Effector CD8-positive, alpha-beta T cell (primary cell): ENCODE results near the gene SLC39A11.

Experiments
- DNase-seq: peaks from one replicate; lab custom pipeline; 2025; lab: John Stamatoyannopoulos, UW

The SLC39A11 gene

DNA sequence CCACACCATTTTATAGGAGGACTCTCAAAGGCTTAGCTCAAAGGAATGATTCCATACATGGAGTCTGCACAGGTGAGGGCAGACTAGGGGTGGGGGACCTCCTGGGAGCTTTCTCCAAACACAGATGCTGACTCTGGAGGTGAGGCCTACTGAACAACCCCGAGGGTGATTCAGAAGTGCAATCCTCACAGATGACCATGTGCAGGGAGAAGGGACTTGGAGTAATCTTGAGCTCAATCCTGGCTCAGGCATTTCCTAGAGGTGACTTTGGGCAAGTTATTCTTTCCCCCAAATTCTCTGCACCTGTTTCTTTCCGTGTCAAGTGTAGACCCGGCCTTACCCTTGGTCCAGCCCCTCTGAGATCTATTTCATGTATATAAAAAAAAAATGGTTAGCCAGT lies 401.5 kb downstream of the SLC39A11 start:
- DNase-seq: no peak

DNA sequence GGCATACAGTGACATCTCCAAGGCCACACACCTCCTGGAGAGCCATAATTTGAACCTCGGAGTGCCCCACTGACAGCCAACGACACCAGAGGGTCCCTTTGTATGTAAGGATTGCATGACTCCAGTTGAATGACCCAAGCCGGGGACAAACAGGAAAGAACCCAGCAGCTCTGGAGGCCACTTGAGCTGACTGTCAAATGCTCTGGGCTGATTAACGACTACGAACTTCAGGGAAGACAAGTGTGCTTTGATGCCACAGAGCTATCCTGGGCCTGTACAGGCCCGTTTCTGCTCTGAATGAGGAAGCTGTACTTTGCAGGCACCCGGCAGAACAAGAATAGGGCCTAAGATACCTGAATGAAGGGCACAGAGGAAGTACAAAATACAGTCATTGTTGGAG lies 404.6 kb downstream of the SLC39A11 start:
- no peak for DNase-seq

DNA sequence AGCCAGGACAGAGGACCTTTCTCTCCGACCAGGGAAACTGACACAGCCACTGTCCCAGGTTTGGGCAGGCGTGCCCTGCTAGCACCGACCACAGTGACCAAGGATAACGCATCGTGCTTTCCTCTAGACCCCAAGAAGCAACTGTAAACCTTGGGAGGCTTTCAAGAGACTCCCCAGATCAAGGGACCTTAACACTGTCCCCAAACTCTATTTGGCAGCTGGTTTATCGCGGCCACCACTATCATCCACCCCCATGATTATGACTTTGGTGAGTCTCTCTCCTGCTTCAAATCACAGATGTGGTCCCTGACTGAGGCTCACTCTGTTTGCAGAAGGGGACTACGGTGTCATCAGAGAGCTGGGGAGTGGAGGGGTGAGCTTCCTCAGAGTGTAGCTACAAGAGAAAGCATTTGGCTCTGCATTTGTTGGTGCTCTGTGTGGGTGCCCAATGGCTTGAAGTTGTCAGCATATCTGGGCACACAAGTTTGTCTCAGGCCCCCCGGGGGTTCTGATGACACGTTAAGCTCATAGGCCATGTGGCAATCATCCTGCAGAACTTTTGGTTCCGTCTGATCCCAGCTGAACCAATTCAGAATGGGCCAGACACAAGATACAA lies 408.0 kb downstream of the SLC39A11 start:
- DNase-seq: no peak

DNA sequence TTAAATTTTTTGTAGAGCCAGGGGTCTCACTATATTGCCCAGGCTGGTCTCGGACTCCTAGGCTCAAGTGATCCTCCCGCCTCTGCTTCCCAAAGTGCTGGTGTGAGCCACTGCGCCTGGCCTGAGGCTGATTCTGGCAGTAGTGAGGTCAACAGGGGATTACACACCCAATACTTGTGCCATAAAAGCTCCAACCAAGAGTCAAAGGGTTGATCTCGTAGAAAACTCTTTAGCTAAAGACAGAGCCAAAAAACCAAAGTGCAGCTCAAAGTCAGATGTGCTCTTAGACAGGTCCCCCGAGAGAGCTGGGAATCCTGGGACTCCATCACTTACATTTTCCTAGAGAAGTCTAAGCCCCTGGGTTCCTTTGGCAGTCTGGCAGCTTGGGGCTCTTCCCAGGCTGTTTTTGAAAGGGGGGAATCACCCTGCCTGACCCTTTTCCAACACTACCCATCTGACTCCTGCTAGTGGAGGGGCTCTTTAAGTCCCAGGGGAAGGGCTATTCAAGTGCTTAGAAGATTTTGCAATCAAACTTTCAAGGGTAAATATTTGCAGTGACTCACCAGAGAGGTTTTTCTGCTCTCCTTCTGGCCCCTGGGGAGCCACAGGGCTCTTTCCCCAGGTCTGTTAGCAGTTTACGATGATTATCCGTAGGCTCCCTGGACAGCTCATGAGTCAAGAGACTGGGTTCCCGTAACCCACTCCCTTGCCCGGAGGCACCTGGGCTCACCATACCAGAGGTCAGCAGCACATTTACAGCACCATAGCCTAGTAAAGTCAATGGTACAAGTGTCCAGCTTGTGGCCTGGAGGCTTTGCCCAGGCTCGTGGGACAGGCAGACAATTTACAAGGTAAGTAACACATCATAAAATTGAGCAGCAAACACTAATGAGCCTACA lies 408.7 kb downstream of the SLC39A11 start:
- no peak for DNase-seq

DNA sequence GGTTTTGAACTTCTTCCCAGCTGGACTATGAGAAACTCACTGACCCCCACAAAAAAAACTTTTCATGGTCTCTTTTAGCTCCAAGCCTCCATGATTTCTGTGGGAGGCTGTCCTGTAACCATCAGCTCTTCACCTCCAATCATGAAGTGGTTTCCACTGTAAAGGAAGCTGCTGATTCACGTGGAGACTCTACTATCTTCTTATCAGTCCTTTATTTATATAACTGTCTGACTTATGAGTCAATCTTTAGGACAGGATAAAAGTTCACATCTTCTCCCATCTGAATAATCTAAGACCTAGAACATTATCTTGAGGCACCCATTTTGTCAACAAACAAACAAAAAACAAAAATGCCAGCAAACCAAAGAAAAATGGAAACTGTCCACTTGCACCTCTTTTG lies 409.9 kb downstream of the SLC39A11 start:
- no peak for DNase-seq

DNA sequence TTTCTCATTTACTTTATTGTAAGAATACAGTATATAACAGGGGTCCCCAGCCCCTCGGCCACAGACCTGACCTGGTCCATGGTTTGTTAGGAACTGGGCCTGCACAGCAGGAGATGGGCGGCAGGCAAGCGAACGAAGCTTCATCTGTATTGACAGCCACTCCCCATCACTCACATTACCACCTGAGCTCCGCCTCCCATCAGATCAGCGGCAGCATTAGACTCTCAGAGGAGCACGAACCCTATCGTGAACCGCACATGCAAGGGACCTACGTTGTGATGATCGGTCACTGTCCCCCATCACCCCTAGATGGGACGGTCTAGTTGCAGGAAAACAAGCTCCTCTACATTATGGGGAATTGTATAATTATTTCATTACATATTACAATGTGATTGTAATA lies 410.6 kb downstream of the SLC39A11 start:
- no peak for DNase-seq

DNA sequence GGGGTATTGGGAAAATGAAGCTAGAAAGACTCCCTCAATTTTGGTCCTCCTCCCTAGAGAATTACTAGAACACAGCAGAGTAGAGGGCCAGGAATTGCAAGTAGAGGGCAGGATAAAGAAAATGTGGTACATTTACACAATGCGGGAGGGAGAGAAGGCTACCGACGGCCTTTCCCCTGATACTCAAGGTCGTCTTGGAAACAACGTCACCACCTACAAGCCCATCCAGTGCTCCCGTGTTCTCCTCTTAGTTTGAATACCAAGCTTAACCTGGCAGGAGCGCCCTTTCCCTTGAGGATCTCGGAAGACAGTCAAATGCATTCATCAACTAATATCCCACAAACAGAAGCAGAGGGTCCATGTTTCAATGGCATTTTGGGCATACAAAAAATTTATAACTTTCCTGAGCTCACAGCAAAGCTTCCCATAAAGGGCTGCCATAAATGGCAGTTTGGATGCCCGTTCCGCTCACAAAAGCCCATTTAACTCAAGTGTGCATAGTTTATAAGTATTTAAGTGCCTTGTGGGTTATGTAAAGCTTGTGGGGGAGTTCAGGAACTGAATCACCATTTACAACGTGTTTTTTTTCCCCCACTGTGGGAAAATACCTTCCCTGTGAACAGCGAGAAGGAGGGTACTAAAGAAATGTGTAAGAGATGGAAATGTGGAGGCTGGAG lies 414.6 kb downstream of the SLC39A11 start:
- DNase-seq: no peak

DNA sequence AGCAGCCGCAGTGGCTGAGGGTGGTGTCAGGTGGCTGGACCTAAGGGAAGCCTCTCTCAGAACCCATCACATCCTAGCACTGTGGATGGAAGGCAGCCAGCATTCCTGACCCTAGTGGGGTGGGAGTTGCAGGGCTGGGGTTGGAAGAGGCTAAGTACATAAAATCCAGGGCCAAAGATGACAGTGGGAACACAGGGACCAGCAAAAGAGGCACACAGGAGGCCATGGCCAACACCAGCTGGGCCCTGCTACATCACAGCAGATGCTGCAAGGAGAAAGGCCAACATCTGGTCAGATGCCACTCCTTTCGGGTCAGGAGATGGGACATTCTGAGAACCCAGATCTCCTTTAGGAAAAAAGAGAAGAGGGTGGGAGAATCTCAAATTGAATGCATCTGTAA lies 415.4 kb downstream of the SLC39A11 start:
- DNase-seq: no peak

DNA sequence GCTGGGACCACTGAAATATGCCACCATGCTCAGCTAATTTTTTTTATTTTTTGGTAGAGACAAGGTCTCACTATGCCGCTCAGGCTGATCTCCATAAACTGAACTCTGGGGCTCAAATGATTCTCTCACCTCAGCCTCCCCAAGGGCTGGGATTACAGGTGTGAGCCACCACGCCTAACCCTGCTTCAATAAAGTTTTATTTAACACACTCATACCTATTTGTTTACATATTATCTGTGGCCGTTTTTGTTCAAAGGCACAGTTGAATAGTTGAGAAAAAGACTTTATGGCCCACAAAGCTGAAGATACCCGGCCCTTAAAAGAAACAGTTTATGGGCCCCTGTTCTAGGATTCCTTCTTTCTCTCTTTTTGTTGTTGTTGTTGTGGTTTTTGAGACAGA lies 419.8 kb downstream of the SLC39A11 start:
- DNase-seq: no peak

DNA sequence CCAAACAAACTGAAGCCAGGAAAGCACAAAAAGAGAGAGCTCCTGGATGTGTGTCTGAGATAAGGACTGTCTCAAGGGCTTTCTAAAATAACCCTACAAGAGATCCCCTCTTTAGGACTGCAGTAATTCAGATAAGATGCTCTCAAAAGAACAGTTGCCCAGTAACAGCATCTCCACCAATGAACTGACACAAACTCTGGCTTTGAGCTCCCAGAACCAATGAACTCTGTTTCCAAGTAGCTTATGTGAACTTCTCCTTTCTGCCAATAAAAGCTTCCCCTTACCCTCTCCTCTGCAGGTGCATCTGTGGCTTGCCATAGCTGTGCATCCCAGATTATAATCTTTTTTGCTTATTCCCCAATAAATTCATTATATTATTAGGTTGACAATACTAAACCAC lies 421.5 kb downstream of the SLC39A11 start:
- no peak for DNase-seq

DNA sequence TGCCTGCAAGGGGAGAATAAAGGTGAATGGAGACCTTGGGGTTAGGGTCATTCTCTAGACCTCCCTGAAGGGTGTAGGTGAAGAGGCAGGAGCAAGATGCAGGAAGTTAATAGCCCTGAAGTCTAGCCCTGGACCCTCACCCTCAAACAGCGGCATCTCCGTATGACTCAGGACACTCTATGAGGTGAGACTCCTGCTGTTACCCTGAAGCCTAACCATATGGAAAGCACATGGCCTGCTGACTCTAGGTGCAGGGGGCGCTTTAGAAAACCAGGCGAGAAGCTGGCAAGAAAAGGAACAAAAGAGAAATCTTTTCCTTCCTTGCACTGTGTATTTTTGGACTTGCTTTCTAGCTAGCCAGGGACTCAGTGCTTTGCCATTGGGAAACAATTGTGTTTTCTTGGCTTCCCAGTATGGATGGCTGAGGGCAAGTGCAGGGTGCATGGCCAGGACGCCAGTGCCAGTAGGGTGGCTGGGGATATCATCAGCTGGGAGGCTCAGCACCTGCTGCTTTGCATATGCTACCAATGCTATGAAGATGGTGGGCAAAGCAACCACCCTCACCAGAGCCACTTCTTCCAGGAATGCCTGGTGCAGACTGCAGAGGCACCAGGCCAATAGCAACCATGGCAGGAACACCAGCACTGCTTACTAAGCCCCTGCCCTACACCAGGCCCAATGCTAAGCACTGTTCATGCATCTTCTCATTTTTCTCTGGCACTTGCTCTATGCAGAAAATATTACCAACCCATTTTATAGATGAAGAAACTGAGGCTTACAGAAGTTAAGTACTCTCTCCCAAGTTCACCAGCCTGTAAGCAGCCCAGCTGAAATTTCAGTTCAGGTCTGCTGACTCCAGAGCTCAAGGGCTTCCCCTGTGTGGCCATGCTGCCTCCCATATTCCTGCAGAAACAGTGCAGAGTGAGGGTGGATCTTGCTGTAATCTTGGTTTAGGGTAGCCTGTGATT lies 425.1 kb downstream of the SLC39A11 start:
- DNase-seq: no peak

DNA sequence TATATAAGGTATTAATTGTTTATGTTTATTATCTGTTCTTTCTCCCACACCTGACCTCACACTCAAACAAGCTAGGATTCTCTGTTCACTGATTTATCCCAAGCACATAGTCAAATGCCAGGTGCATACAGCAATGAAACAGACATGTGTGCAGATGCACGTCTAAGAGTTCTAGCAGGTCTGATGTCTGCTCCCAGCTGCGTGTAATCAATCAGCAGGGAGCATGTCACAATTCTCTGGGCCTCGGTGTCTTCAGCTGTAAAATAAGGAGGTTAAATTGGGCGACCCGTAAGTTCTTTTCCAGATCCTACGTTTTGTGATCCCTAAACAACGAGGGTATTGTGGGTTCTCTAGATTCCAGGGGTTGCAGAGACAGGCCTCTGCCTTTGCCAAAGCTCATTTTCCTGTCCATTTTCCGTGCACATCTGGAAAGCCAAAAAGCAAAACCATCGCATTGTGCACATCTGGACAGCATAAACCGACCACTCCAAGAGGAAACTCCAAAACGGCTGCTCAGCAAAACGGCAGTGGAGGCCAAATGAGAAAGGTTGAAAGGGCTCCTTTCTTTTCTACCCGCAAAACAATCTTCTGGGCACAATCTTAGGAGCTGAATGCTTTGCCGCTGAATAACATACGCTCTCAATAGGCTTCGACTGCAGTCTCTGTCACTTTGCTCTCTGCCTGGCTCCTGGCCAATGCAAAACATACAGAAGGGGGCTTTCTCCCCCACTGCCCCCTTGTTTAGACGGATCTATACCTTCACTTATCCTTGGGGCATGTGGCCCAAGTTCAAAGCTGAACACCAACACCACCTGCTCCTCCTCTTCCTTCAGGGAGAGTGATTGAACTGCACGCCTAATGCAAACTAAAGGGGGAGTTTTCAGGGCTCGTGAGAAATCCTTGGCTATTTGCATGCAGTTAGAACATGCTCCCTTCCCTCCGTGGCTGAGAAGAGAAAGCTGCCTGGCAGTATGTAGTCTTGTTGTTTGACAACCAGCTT lies 426.3 kb downstream of the SLC39A11 start:
- no peak for DNase-seq

DNA sequence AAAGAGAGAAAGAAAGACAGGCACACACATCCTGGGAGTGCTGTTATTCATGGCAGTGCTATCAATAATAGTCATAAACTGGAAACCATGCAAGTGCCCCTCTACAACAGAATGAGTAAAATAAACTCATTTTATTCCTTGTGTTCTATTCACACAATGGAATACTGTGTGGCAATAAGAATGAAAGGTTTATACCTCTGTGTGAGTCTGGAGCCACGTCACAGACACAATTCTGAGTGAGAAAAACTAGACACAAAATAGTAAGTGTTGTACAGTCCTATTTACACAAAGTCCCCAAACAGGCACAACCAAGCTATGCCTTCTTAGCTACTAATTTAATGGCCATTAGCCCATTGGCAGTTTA lies 429.7 kb downstream of the SLC39A11 start:
- no peak for DNase-seq

DNA sequence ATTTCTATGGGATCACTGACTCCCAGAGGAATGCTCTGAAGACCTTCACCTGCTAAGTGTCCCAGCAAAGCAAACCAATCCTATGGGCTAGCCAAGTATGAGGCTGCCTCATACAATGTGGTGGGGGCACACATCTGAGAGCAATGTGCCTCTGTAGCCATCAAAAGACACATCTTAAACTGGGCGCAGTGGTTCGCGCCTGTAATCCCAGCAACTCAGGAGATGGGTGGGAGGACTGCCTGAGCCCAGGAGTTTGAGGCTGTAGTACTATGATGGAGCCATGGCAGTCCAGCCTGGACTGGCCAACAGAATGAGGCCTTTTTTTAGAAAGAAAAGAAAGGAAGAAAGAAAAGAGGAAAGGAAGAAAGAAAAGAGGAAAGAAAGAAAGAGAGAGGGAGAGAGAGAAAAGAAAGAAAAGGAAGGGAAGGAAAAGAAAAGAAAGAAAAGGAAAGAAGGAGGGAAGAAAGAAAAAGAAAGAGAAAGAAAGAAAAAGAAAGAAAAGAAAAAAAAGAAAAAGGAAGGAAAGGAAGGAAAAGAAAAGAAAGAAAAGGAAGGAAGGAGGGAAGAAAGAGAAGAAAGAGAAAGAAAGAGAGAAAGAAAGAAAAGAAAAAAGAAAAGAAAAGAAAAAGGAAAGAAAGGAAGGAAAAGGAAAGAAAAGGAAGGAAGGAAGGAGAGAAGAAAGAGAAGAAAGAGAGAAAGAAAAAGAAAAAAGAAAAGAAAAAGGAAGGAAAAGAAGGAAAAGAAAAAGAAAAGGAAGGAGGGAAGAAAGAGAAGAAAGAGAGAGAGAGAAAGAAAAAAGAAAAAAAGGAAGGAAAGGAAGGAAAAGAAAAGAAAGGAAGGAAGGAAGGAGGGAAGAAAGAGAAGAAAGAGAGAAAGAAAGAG lies 430.3 kb downstream of the SLC39A11 start:
- no peak for DNase-seq

DNA sequence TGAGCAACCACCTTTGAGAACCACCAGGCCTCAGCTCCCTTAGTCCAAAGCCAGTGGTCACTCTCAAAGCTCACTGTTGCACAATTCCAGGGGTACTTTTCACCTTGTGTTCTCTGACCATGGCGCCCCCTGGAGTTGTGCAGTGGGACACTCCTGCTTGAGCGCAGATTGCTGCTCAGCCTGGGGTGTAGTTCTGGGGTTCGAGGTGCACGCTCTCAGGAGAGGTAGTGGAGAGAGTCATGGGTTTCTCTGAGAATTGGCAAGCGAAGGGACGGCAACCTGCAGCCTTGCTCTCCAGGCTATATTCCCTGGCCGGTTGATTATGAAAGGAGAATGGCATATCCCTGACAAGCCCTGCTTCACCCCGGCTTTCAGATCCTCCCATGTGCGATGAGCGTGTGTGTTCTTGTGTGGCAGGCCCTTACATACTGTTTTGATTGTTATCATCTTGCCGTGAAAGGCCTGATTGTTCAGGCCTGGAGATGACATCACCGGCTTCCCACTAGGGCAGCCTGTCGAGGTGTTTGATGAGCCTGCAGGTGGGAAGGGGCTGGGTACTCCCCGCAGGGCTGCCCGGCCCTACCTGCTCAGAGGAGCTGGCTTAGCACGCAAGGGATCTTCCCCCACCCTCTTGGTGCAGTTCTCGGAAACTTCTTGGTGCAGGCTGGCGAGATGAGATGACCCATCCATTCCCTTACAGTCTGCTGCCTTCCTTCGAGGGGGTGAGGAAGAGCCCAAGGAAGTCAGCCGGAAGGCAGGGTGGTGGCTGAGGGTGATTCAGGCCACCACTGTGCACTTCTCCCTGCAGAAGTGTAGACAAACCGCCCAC lies 431.2 kb downstream of the SLC39A11 start:
- no peak for DNase-seq

DNA sequence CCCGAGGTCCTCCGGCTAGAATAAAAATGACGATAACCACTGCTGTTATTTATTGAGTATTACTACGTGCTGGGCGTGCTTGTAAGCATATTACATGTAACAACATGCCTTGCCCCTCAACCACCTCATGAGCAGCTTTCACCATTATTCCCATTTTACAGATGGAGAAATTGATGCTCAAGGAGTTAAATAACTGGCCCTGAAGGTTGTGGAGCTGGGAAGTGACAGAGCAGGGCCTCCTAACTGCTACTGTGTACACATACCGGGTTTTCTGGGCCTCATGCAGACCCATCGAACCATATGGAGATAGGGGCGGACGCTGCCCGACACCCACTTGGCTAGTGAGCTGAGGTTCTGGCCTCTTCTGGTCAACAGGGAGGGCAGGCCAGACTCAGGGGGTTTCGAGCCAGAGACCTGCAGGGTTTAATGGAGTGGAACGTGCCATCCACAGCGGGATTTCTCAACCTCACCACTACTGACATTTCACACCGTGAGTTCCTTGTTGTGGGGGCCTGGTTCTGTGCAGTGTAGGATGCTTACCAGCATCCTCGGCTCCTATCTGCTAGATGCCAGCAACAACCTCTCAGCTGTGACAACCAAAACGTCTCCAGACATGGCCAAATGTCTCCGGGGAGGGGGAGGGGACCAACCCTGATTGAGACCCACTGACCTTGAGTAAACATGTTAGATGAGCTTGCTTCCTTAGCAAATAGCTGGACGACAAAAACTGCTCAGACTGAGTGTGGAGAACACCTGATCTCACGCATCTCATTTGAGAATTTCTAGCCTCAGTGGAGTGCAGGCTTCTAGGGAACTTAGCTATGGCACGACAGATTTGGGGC lies 432.0 kb downstream of the SLC39A11 start:
- DNase-seq: no peak

DNA sequence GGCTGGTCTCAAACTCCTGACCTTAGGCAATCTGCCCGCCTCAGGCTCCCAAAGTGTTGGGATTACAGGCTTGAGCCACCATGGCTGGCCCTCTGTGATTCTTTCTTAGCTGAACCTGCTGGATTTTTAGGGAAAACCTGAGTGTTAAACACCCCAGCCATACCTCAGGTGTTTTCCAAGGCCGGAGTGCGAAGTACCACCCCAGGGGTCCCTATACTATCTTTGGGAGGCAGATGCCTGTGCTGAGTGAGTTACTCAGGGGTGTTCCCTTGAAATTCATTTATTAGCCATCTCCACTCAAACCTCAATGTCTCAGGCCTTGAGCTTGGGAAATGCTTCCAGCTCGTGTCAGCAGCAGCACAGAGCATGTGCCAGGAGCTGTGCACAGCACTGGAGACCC lies 432.7 kb downstream of the SLC39A11 start:
- no peak for DNase-seq

DNA sequence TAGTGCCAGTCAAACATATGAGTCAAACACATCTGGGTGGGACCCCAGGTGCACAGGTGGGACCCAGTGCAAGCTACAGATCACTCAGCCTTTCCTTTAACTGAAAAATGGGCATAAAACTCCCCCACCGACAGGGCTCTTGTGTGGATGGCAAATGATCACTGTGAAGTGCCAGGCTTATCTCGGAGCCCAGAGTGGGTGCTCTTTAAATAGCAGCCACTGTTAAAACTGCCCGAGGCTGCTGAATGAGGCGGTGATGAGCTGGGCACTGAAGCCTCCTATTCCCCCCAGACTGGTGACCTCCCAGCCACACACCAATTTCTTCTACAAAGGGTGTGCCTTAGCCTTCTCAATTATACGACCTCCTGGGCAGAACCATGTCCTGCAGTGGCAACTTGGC lies 433.8 kb downstream of the SLC39A11 start:
- DNase-seq: no peak
